ENCODE results near the gene SENP8.

The SENP8 gene

GRCh38 chr15:72113347-72114031 lies 4.7 kb upstream of the SENP8 start:
- DNase-seq (ENCODE audit: low spot score), result no peak

GRCh38 chr15:72116731-72117485 lies 1.3 kb upstream of the SENP8 start:
- peak; percentile 44 for DNase-seq (ENCODE audit: low spot score)

GRCh38 chr15:72117486-72118016 lies 652 bp upstream of the SENP8 start:
- peak; percentile 25 for DNase-seq (ENCODE audit: low spot score)

- DNase-seq (ENCODE audit: low spot score), result no peak
Observed at GRCh38 chr15:72124218-72124617, 6.0 kb downstream of the SENP8 start.

GRCh38 chr15:72127724-72128322 lies 9.6 kb downstream of the SENP8 start:
- no peak for DNase-seq (ENCODE audit: low spot score)

GRCh38 chr15:72128359-72128758 lies 10.2 kb downstream of the SENP8 start:
- no peak for DNase-seq (ENCODE audit: low spot score)

GRCh38 chr15:72130272-72130671 lies 12.1 kb downstream of the SENP8 start:
- DNase-seq (ENCODE audit: low spot score), result no peak

- no peak for DNase-seq (ENCODE audit: low spot score)
Observed at GRCh38 chr15:72131922-72132321, 13.7 kb downstream of the SENP8 start.

- no peak for DNase-seq (ENCODE audit: low spot score)
Observed at GRCh38 chr15:72133211-72133610, 15.0 kb downstream of the SENP8 start.

- DNase-seq (ENCODE audit: low spot score), result no peak
Observed at GRCh38 chr15:72135719-72136118, 17.5 kb downstream of the SENP8 start.

GRCh38 chr15:72136170-72137051 lies 18.2 kb downstream of the SENP8 start:
- DNase-seq (ENCODE audit: low spot score), result no peak

- DNase-seq (ENCODE audit: low spot score), result no peak
Observed at GRCh38 chr15:72139667-72140066, 21.5 kb downstream of the SENP8 start.

GRCh38 chr15:72140088-72140487 lies 21.9 kb downstream of the SENP8 start:
- DNase-seq (ENCODE audit: low spot score), result no peak

- no peak for DNase-seq (ENCODE audit: low spot score)
Observed at GRCh38 chr15:72141171-72142084, 23.2 kb downstream of the SENP8 start.

- no peak for DNase-seq (ENCODE audit: low spot score)
Observed at GRCh38 chr15:72146221-72146620, 28.0 kb downstream of the SENP8 start.

- DNase-seq (ENCODE audit: low spot score), result no peak
Observed at GRCh38 chr15:72146934-72147333, 28.7 kb downstream of the SENP8 start.

- no peak for DNase-seq (ENCODE audit: low spot score)
Observed at GRCh38 chr15:72147418-72147817, 29.2 kb downstream of the SENP8 start.

GRCh38 chr15:72153269-72154000 lies 35.2 kb downstream of the SENP8 start:
- no peak for DNase-seq (ENCODE audit: low spot score)

GRCh38 chr15:72154316-72154715 lies 36.1 kb downstream of the SENP8 start:
- no peak for DNase-seq (ENCODE audit: low spot score)

GRCh38 chr15:72155003-72155621 lies 36.9 kb downstream of the SENP8 start:
- DNase-seq (ENCODE audit: low spot score), result peak; percentile 45

Data from pons (tissue), 1 donor.